WERI-Rb-1 (cell line): ENCODE data around the gene PLXDC2.

Experiments
- DNase-seq: peaks from one replicate; pipeline ENCODE4 v3.0.0-alpha.2; 2020
- H3K27ac ChIP-seq: fragments of 250-450 bp; sonication (Bioruptor Pico); 2 replicates; pipeline ENCODE4 v1.5.1; 2020; ENCODE audit warnings: mild to moderate bottlenecking, moderate library complexity
- H3K27me3 ChIP-seq: fragments of 250-450 bp; sonication (Bioruptor Pico); 2 replicates; pipeline ENCODE4 v1.5.1; 2021; ENCODE audit warnings: mild to moderate bottlenecking, low read depth, moderate library complexity; ENCODE audit not compliant: insufficient read depth, severe bottlenecking
- H3K36me3 ChIP-seq: fragments of 250-450 bp; sonication (Bioruptor Pico); 2 replicates; pipeline ENCODE4 v1.5.1; 2020; ENCODE audit warnings: mild to moderate bottlenecking, moderate library complexity
- H3K4me3 ChIP-seq: 2 replicates; pipeline ENCODE4 v1.5.1; 2011; ENCODE audit warnings: low read depth, mild to moderate bottlenecking, control low read depth, low read length
- H3K9me3 ChIP-seq: fragments of 250-450 bp; sonication (Bioruptor Pico); 2 replicates; pipeline ENCODE4 v1.5.1; 2021; ENCODE audit warnings: mild to moderate bottlenecking, moderate library complexity; ENCODE audit not compliant: severe bottlenecking
- TF ChIP-seq, protein P1 (sequence below): IDR thresholded peaks from 2 replicates; pipeline ENCODE4 v1.5.1; 2011; ENCODE audit warnings: low read depth, mild to moderate bottlenecking, control low read depth, inconsistent platforms, low read length

Gene PLXDC2

DNA sequence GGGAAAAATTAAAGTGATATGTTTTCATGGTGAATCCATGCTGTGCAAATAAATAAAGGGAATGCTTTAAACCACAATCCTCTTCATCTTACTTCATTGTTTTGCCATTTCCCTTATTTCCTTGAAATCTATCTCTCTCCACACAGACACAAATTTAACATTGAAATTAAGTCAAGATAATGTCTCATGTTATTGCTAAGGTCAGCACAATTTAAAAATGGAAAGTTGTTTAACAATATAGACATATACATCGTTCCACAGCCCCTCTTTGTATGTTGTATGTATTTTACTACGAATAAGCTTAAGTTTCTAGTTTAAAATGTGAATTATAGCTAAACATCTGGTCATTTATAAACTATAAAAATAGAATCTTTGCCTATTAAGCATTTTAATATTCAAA, 256.9 kb downstream of the PLXDC2 start:
- Histone ChIP-seq H3K27ac (no peak overlapping the region), H3K9me3 (no peaks in the 10 kb centered on the region), H3K4me3 (no peak overlapping the region), H3K36me3 (no peaks in the 10 kb centered on the region), H3K27me3 (no peaks in the 10 kb centered on the region)
- DNase-seq = no peak
- TF ChIP-seq, protein P1, sequence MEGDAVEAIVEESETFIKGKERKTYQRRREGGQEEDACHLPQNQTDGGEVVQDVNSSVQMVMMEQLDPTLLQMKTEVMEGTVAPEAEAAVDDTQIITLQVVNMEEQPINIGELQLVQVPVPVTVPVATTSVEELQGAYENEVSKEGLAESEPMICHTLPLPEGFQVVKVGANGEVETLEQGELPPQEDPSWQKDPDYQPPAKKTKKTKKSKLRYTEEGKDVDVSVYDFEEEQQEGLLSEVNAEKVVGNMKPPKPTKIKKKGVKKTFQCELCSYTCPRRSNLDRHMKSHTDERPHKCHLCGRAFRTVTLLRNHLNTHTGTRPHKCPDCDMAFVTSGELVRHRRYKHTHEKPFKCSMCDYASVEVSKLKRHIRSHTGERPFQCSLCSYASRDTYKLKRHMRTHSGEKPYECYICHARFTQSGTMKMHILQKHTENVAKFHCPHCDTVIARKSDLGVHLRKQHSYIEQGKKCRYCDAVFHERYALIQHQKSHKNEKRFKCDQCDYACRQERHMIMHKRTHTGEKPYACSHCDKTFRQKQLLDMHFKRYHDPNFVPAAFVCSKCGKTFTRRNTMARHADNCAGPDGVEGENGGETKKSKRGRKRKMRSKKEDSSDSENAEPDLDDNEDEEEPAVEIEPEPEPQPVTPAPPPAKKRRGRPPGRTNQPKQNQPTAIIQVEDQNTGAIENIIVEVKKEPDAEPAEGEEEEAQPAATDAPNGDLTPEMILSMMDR = no peak

DNA sequence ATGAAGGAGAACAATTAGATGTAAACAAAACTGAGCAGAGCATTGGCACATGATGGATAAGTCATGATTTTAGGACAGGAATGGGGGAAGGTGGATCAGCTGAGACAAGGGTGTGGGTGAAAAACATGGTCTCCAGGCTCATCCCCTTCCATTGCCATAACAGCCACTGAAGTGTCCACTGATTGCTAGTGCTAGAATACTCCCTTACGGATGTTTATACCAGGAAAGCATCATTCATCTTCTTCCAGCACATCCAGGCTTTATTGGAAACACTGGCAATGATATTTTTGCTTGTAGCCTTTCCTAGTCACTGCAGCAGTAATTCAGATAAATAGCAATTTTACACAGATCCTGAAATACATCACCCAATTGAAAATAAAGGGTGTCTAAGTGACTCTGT, 259.5 kb downstream of the PLXDC2 start:
- DNase-seq = no peak
- H3K4me3 ChIP-seq = no peak overlapping the region
- no peak overlapping the region for H3K27ac ChIP-seq
- no peaks in the 10 kb centered on the region for H3K9me3 ChIP-seq
- no peaks in the 10 kb centered on the region for H3K36me3 ChIP-seq
- no peaks in the 10 kb centered on the region for H3K27me3 ChIP-seq
- TF ChIP-seq, protein P1 = no peak

DNA sequence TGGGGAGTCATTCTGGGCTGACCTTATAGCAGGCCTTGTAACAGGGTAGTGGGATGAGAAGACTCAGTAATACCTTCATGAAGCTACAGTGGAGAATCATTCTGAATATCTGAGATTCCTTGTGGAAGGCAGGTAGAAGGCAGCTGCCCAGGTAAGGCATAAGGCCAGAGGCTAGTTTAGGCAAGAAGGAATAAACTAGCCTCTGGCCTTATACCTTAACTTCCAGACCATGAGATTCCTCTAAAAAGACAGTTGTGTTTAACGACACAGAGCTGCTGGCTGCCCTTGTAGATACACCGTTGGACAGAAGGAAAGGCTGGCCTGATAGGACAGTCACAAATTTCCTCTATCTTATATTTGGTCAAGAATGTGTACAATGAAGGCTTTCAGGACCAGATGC, 268.2 kb downstream of the PLXDC2 start:
- DNase-seq = no peak
- TF ChIP-seq, protein P1 = no peak

DNA sequence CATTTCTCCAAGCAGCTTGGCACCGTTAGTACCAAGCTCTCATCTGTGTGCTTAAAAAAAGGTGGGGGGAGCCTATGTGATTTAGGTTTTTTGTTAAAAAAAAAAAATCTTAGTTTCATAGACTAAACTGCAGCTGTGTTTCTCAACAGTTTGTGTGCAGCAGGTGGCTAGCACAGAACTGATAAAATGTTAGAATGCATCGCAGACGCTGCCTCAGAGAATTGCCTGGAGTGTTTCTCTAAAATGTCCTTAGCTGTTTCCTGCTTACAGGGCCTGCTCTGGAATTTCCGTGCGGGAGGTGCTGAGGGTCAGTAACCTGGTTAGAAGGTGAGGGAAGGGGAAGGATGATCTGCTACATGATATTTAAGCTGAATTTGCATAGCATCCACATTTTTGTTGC, 268.9 kb downstream of the PLXDC2 start:
- Histone ChIP-seq H3K4me3 (no peak overlapping the region), H3K9me3 (no peaks in the 10 kb centered on the region), H3K27ac (no peak overlapping the region), H3K36me3 (no peaks in the 10 kb centered on the region), H3K27me3 (no peaks in the 10 kb centered on the region)
- DNase-seq = no peak
- TF ChIP-seq, protein P1 = no peak

More for the DNA sequence above, 268.2 kb downstream of the PLXDC2 start:
- no peaks in the 10 kb centered on the region for H3K36me3 ChIP-seq
- no peak overlapping the region for H3K4me3 ChIP-seq
- H3K27me3 ChIP-seq = no peaks in the 10 kb centered on the region
- no peaks in the 10 kb centered on the region for H3K9me3 ChIP-seq
- H3K27ac ChIP-seq = no peak overlapping the region

DNA sequence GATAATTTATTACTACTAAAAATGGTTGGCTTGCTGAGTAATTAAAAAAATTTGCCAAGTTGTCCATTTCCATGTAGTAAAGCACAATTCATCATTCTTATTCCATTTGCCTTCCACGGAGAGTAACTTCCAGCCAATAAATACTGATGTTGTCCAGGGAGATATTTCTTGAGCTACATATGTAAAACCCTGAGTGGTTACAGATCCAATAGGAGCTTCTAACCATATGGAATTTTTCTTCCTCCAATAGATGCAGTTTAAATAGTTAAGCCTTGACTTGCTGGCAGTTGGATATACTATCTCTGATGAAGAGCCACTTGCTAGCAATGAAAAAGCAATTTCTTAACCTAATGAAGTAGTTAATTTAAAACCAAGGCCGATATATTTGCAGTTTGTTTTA, 271.1 kb downstream of the PLXDC2 start:
- no peaks in the 10 kb centered on the region for H3K36me3 ChIP-seq
- H3K4me3 ChIP-seq = no peak overlapping the region
- no peaks in the 10 kb centered on the region for H3K9me3 ChIP-seq
- no peak for DNase-seq
- TF ChIP-seq, protein P1 = no peak
- H3K27me3 ChIP-seq = no peaks in the 10 kb centered on the region
- H3K27ac ChIP-seq = no peak overlapping the region

DNA sequence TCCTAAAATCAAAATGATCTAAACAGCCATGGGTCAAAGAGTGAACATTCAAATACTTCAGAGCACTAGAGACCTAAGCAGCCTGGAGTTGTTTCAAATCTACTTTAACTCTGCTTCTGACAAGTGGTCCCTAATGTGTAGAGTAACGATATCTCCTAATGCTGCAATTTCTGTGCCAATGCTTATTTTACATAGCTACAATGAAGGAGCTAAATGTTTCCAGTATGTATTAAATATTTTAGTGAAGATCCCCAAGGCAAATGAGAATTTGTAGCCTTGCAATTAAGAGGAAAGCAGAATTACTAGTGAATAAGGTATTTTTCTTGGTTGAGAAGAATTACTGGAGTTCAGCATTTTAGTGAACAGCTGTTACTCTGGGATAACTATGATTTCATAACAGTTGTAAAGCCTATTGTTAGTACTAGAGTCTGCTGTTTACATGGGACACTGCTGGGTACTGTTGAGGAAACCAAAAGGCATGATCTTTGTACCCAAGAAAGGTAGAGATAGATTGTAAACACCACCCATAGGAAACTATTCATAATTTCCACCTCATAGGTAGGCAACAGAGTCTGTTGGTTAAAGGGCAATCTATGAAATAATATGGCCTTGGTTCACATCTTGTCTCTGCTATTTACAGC, 271.9 kb downstream of the PLXDC2 start:
- no peak for DNase-seq
- TF ChIP-seq, protein P1 = no peak
- Histone ChIP-seq H3K4me3 (no peak overlapping the region), H3K27ac (no peak overlapping the region), H3K9me3 (no peaks in the 10 kb centered on the region), H3K27me3 (no peaks in the 10 kb centered on the region), H3K36me3 (no peaks in the 10 kb centered on the region)
